Measurements from ENCODE around the gene PAPLN.

- TF ChIP-seq, protein P1, sequence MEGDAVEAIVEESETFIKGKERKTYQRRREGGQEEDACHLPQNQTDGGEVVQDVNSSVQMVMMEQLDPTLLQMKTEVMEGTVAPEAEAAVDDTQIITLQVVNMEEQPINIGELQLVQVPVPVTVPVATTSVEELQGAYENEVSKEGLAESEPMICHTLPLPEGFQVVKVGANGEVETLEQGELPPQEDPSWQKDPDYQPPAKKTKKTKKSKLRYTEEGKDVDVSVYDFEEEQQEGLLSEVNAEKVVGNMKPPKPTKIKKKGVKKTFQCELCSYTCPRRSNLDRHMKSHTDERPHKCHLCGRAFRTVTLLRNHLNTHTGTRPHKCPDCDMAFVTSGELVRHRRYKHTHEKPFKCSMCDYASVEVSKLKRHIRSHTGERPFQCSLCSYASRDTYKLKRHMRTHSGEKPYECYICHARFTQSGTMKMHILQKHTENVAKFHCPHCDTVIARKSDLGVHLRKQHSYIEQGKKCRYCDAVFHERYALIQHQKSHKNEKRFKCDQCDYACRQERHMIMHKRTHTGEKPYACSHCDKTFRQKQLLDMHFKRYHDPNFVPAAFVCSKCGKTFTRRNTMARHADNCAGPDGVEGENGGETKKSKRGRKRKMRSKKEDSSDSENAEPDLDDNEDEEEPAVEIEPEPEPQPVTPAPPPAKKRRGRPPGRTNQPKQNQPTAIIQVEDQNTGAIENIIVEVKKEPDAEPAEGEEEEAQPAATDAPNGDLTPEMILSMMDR (IDR thresholded peaks at IDR 0.05) = no peak
- no peak for TF ChIP-seq POLR2A (IDR thresholded peaks at IDR 0.05)
These were observed 4.3 kb upstream of the PAPLN start for GRCh38 chr14:73232984-73233383.
